Caco-2 (cell line): ENCODE measurements around the gene SCIN. TPM values are rescaled to one million over a fixed set of nuclear protein-coding genes. Genes with fewer than 3 reads are reported as not detected.
"Not testable (repeated sequence)": the region's sequence is repeated elsewhere in the genome, so short reads cannot be mapped to it uniquely, and the experiment has no call there.

Experiments
- BruUV-seq: library from RNA; stranded (reverse); fragments of 400-500 nt; replicated peaks from 2 replicates; lab custom pipeline; 2021; lab: Mats Ljungman, UMichigan
- CTCF ChIA-PET: fragments of 300-600 bp; sonication (Branson Sonifier 250); formaldehyde crosslinking; loops from one replicate; lab custom pipeline; 2022; ENCODE audit warnings: antibody characterized with exemption; lab: Charles Lee
- POLR2A ChIA-PET: fragments of 300-600 bp; sonication (Branson Sonifier 250); formaldehyde crosslinking; loops from one replicate; lab custom pipeline; 2022; ENCODE audit warnings: antibody characterized with exemption; lab: Charles Lee
- DNase-seq, 2 experiments: peaks; one replicate each; pipeline versions ENCODE4 v3.0.0 to v3.0.0-alpha.2; 2020 to 2022
- H3K27me3 ChIP-seq: replicated peaks from 2 replicates; pipeline ENCODE4 v1.6.0; 2011; ENCODE audit warnings: low read length; ENCODE audit not compliant: control insufficient read depth, insufficient read depth
- H3K36me3 ChIP-seq: 2 replicates; pipeline ENCODE4 v1.5.1; 2011; ENCODE audit warnings: low read length; ENCODE audit not compliant: control insufficient read depth, insufficient read depth
- H3K4me1 ChIP-seq: fragments of 250-450 bp; sonication (Bioruptor Pico); 2 replicates; pipeline ENCODE4 v1.5.1; 2020; ENCODE audit warnings: mild to moderate bottlenecking
- H3K4me3 ChIP-seq: 2 replicates; pipeline ENCODE4 v1.5.1; 2011; ENCODE audit warnings: low read depth, mild to moderate bottlenecking, control low read depth, low read length
- H3K9me3 ChIP-seq: fragments of 250-450 bp; sonication (Bioruptor Pico); 2 replicates; pipeline ENCODE4 v1.5.1; 2020; ENCODE audit warnings: mild to moderate bottlenecking, moderate library complexity
- H3K27ac Mint-ChIP-seq: one replicate; pipeline ENCODE4 v1.8.0; 2022; ENCODE audit warnings: mixed read lengths; ENCODE audit not compliant: unreplicated experiment
- H3K27me3 Mint-ChIP-seq: one replicate; pipeline ENCODE4 v1.8.0; 2022; ENCODE audit warnings: mixed read lengths; ENCODE audit not compliant: insufficient read depth, unreplicated experiment
- H3K36me3 Mint-ChIP-seq: one replicate; pipeline ENCODE4 v1.8.0; 2022; ENCODE audit warnings: mild to moderate bottlenecking, mixed read lengths; ENCODE audit not compliant: insufficient read depth, unreplicated experiment
- H3K4me1 Mint-ChIP-seq: one replicate; pipeline ENCODE4 v1.8.0; 2022; ENCODE audit warnings: low read depth, mixed read lengths; ENCODE audit not compliant: unreplicated experiment
- H3K4me3 Mint-ChIP-seq: one replicate; pipeline ENCODE4 v1.8.0; 2022; ENCODE audit warnings: mild to moderate bottlenecking, moderate library complexity, mixed read lengths; ENCODE audit not compliant: unreplicated experiment
- H3K9me3 Mint-ChIP-seq: one replicate; pipeline ENCODE4 v1.8.0; 2022; ENCODE audit warnings: mixed read lengths; ENCODE audit not compliant: unreplicated experiment
- intact Hi-C: fragments of 100-400 bp; cut with micrococcal nuclease; formaldehyde crosslinking; loops from one replicate; pipeline ENCODE4 v1.10.0; 2022; ENCODE audit not compliant: unreplicated experiment
- total RNA-seq: library from RNA; stranded (reverse); gene quantifications from 2 replicates; pipeline ENCODE4 v1.2.3, GENCODE V29; 2022
- TF ChIP-seq, protein P1 (sequence below), 2 experiments: fragments of 200-600 bp in 1 of 2; IDR thresholded peaks; 1 replicate in 1 of 2; 2 replicates in 1 of 2; pipeline versions ENCODE4 v1.5.1 to v1.8.0; 2011 to 2022; ENCODE audit warnings: antibody characterized with exemption in 1 of 2, control low read depth in 1 of 2, inconsistent platforms in 1 of 2, low read depth in 1 of 2, low read length in 1 of 2, mild to moderate bottlenecking in 1 of 2, moderate library complexity in 1 of 2; ENCODE audit not compliant: insufficient read depth in 1 of 2, severe bottlenecking in 1 of 2, unreplicated experiment in 1 of 2

SCIN gene
- total RNA-seq, 1 experiment from 2014 or later = 0.39 TPM

DNA sequence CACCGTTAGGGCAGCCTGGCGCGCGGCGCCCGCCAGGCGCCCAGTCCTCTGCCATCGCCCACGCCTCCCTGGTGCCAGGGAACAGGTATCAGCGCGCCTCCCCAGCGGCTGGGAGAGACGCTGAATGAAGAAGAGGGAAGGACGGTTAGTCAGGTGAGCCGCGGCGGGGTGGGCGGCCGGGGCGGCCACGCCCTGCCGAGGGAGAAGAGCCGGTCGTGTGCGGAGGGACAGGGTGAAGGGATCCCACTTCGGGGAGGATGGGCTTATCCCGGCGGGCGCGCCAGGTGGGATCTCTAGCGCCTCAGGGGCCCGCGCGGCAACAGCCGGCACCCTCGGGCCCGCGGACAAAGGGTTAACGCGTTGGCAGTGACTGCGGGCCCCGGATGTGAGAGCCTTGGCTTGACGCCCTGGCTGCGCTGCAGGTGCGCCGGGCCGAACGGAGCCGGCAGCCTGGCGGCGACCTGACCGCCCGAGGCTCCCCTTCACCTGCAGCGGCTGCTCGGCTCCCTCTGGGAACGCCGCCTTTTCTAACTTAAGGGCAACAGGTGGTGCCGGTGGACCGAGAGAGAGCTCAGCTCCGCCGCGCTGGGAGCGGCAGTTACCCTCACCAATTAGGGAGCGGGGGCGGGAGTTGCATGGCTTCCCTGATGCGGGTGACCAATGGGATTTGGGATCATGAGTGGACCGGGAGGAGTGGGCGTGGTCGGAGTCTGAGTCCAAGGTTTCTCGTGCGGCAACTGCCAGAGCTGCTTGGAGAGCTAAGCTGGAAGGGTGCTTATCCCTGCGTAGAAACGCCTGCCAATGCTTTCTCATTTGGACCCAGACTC is 116.6 kb downstream of the SCIN start, which contains the start of gene ARL4A:
TSS of gene ARL4A (plus strand) at position 743 of the 827 bp plus-strand sequence. CDS start 622 bp downstream, outside the sequence.
- Histone ChIP-seq H3K9me3 (no peaks in the 10 kb centered on the region), H3K4me1 (peaks cover 7% of the 10 kb centered on the region), H3K36me3 (no peaks in the 10 kb centered on the region), H3K4me3 (peak within 1 kb of the TSS; percentile 83), H3K27me3 (no peaks in the 10 kb centered on the region)
- TF ChIP-seq, protein P1, sequence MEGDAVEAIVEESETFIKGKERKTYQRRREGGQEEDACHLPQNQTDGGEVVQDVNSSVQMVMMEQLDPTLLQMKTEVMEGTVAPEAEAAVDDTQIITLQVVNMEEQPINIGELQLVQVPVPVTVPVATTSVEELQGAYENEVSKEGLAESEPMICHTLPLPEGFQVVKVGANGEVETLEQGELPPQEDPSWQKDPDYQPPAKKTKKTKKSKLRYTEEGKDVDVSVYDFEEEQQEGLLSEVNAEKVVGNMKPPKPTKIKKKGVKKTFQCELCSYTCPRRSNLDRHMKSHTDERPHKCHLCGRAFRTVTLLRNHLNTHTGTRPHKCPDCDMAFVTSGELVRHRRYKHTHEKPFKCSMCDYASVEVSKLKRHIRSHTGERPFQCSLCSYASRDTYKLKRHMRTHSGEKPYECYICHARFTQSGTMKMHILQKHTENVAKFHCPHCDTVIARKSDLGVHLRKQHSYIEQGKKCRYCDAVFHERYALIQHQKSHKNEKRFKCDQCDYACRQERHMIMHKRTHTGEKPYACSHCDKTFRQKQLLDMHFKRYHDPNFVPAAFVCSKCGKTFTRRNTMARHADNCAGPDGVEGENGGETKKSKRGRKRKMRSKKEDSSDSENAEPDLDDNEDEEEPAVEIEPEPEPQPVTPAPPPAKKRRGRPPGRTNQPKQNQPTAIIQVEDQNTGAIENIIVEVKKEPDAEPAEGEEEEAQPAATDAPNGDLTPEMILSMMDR (IDR thresholded peaks at IDR 0.05; ENCODE audit: insufficient read depth in 1 of 2, low read depth in 1 of 2, low read length in 1 of 2, severe bottlenecking in 1 of 2, unreplicated experiment in 1 of 2) = peak in 1 of 2 experiments; percentile 61
- Mint-ChIP-seq H3K9me3 (no peaks in the 10 kb centered on the region), H3K27me3 (no peaks in the 10 kb centered on the region), H3K4me3 (peak within 1 kb of the TSS; percentile 93), H3K4me1 (peaks cover 19% of the 10 kb centered on the region), H3K27ac (peak within 1 kb of the TSS; percentile 89), H3K36me3 (peaks cover 32% of the 10 kb centered on the region)
- intact Hi-C loops = loop anchor here (1.0 to 10.0 kb wide), 12 partner anchors 47 to 838 kb away; no protein-coding TSS in a partner anchor
- peak; percentile 99 for DNase-seq
- POLR2A ChIA-PET = interaction anchor here (0.6 to 2.1 kb wide), 12 partner anchors 12 to 652 kb away, joined by 3 to 13 read pairs (median 5); no protein-coding TSS in a partner anchor
- no TSS peak for BruUV-seq
- CTCF ChIA-PET = interaction anchor here (0.6 to 2.4 kb wide), 28 partner anchors 9 to 576 kb away, joined by 3 to 31 read pairs (median 4); no protein-coding TSS in a partner anchor

DNA sequence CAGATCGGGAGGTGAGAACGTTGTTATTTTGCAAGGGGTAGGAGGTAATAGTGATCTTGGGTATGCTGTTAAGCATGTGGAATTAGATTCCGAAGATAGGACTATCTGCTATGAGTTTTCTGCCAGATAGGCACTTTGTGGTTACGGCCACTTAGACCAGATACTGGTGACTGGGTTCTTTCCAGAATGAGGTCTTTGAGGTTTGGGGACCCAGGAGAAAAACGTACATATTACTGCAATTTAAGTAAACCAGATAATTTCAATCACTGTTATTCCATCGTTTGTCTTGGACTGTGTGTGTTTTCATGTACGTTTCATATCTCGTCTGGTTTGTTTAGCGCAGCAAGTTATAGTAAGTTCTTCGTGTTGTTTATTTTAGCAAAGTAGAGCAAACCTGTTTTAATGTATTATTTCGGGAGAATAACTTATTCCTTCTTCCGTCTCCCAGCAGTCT is 117.2 kb downstream of the SCIN start:
- no peaks in the 10 kb centered on the region for H3K27me3 ChIP-seq
- Mint-ChIP-seq H3K36me3 (peaks cover 32% of the 10 kb centered on the region), H3K27me3 (no peaks in the 10 kb centered on the region), H3K4me3 (peak overlapping the region; percentile 93), H3K27ac (peak overlapping the region; percentile 89), H3K9me3 (no peaks in the 10 kb centered on the region), H3K4me1 (peaks cover 13% of the 10 kb centered on the region)
- DNase-seq = no peak
- peaks cover 5% of the 10 kb centered on the region; the same call in 1 of the 2 replicates for H3K4me1 ChIP-seq
- no peaks in the 10 kb centered on the region for H3K36me3 ChIP-seq
- intact Hi-C loops = loop anchor here (1.0 to 10.0 kb wide), 11 partner anchors 50 to 837 kb away; no protein-coding TSS in a partner anchor
- CTCF ChIA-PET = interaction anchor here (0.8 to 2.4 kb wide), 13 partner anchors 8 to 549 kb away, joined by 3 to 31 read pairs (median 5); no protein-coding TSS in a partner anchor
- peak overlapping the region; percentile 83 for H3K4me3 ChIP-seq
- H3K9me3 ChIP-seq = no peaks in the 10 kb centered on the region
- TF ChIP-seq, protein P1 (IDR thresholded peaks at IDR 0.05; ENCODE audit: insufficient read depth in 1 of 2, low read depth in 1 of 2, low read length in 1 of 2, severe bottlenecking in 1 of 2, unreplicated experiment in 1 of 2) = no peak
- POLR2A ChIA-PET = interaction anchor here (0.6 to 2.1 kb wide), 8 partner anchors 13 to 651 kb away, joined by 3 to 13 read pairs (median 6); no protein-coding TSS in a partner anchor
- no TSS peak for BruUV-seq

- Mint-ChIP-seq H3K36me3 (peaks cover 32% of the 10 kb centered on the region), H3K4me3 (peak overlapping the region; percentile 93), H3K4me1 (peaks cover 12% of the 10 kb centered on the region)
- H3K4me1 ChIP-seq, BruUV-seq, H3K9me3 ChIP-seq, POLR2A ChIA-PET, CTCF ChIA-PET, H3K27me3 Mint-ChIP-seq, H3K9me3 Mint-ChIP-seq, DNase-seq, H3K27ac Mint-ChIP-seq, H3K27me3 ChIP-seq, H3K36me3 ChIP-seq: not testable (repeated sequence)
- intact Hi-C loops = loop anchor here (5.0 to 10.0 kb wide), 3 partner anchors 49 to 836 kb away; no protein-coding TSS in a partner anchor
- H3K4me3 ChIP-seq = peak overlapping the region; percentile 26; the same call in 1 of the 2 replicates
These were observed 118.1 kb downstream of the SCIN start for GRCh38 chr7:12688485-12689170.
